HepG2 (cell line): ENCODE data around the gene NEGR1. TPM values are rescaled to one million over a fixed set of nuclear protein-coding genes. Genes with fewer than 3 reads are reported as not detected.

Experiments
- ATAC-seq: fragments of 200-7000 bp; cut with Tn5 transposase; 3 replicates; pipeline ENCODE4 v1.9.1; 2020; ENCODE audit warnings: mild to moderate bottlenecking, moderate library complexity
- BruUV-seq: library from RNA; stranded (reverse); fragments of 400-500 nt; replicated peaks from 2 replicates; lab custom pipeline; 2021; lab: Mats Ljungman, UMichigan
- CTCF ChIA-PET: fragments of 300-600 bp; formaldehyde crosslinking; extraction: SDS; loops from one replicate; lab custom pipeline; 2021; ENCODE audit warnings: low total read pairs, inconsistent platforms, low intra/inter-chr PET ratio; lab: Yijun Ruan, JAX
- POLR2A ChIA-PET: fragments of 350-600 bp; sonication (Branson Sonifier 250); formaldehyde crosslinking; loops from one replicate; lab custom pipeline; 2020; ENCODE audit warnings: antibody characterized with exemption, inconsistent platforms; lab: Yijun Ruan, JAX
- DNase-seq: peaks from one replicate; pipeline ENCODE4 v3.0.0-alpha.2; 2015; ENCODE audit warnings: low spot score
- FAIRE-seq: peaks from 3 replicates; lab custom pipeline; 2011; peaks lifted over from hg19 to GRCh38; lab: Jason Lieb, UNC
- H2AFZ ChIP-seq: one replicate; pipeline ENCODE4 v1.6.1; 2011; ENCODE audit warnings: low read length, inconsistent platforms
- H3K27ac ChIP-seq: fragments of 300-600 bp; 3 replicates; pipeline ENCODE4 v1.8.0; 2011; ENCODE audit warnings: mixed run types, mild to moderate bottlenecking, mixed read lengths, low read length, inconsistent platforms; ENCODE audit not compliant: insufficient read depth; ENCODE audit errors: extremely low read length
- H3K27me3 ChIP-seq, 2 experiments: fragments of 200-600 bp in 1 of 2; 2 replicates in 1 of 2; 3 replicates in 1 of 2; pipeline versions ENCODE4 v1.6.0 to v1.8.0; 2011; ENCODE audit warnings: low read length in 2 of 2, mild to moderate bottlenecking in 2 of 2, moderate library complexity in 2 of 2, inconsistent platforms in 1 of 2; ENCODE audit not compliant: insufficient read depth in 2 of 2, control insufficient read depth in 1 of 2
- H3K36me3 ChIP-seq, 2 experiments: fragments of 200-600 bp in 1 of 2; replicated peaks in 1 of 2; 2 replicates in 1 of 2; 3 replicates in 1 of 2; pipeline versions ENCODE4 v1.5.1 to v1.8.0; 2011; ENCODE audit warnings: low read length in 2 of 2, inconsistent platforms in 1 of 2; ENCODE audit not compliant: insufficient read depth in 2 of 2, control insufficient read depth in 1 of 2
- H3K4me1 ChIP-seq: 2 replicates; pipeline ENCODE4 v1.5.1; 2012; ENCODE audit warnings: low read length, inconsistent platforms; ENCODE audit not compliant: insufficient read depth
- H3K4me2 ChIP-seq: 2 replicates; pipeline ENCODE4 v1.6.0; 2011; ENCODE audit warnings: low read depth, low read length, inconsistent platforms
- H3K4me3 ChIP-seq, 3 experiments: fragments of 200-600 bp in 1 of 3; sonication (generic), shearing (Covaris generic) in 1 of 3; replicated peaks in 1 of 3; 2 replicates each; pipeline ENCODE4 v1.5.1; 2011 to 2016; ENCODE audit warnings: low read length in 3 of 3, inconsistent platforms in 2 of 3, low read depth in 2 of 3, mild to moderate bottlenecking in 2 of 3, control low read depth in 1 of 3, mixed read lengths in 1 of 3; ENCODE audit not compliant: insufficient read depth in 1 of 3
- H3K79me2 ChIP-seq: one replicate; pipeline ENCODE4 v1.6.1; 2011; ENCODE audit warnings: low read length, inconsistent platforms; ENCODE audit not compliant: insufficient read depth
- H3K9ac ChIP-seq: 2 replicates; pipeline ENCODE4 v1.6.0; 2011; ENCODE audit warnings: mild to moderate bottlenecking, low read depth, low read length, inconsistent platforms; ENCODE audit not compliant: insufficient read depth
- H3K9me3 ChIP-seq: 2 replicates; pipeline ENCODE4 v1.5.1; 2012; ENCODE audit warnings: mild to moderate bottlenecking, low read length
- H4K20me1 ChIP-seq: 2 replicates; pipeline ENCODE4 v1.6.0; 2011; ENCODE audit warnings: inconsistent platforms, mild to moderate bottlenecking, low read length, moderate library complexity; ENCODE audit not compliant: insufficient read depth
- FOXO1 ChIP-seq: sonication (generic); formaldehyde crosslinking; IDR thresholded peaks from 2 replicates; pipeline ENCODE4 v1.4.0; 2020; ENCODE audit warnings: missing genetic modification reagents
- MTA1 ChIP-seq: sonication (generic); formaldehyde crosslinking; IDR thresholded peaks from 2 replicates; pipeline ENCODE4 v1.4.0; 2020; ENCODE audit warnings: missing genetic modification reagents, mild to moderate bottlenecking, borderline replicate concordance
- ZFP36L2 ChIP-seq: sonication (generic); formaldehyde crosslinking; IDR thresholded peaks from 2 replicates; pipeline ENCODE4 v1.4.0; 2020; ENCODE audit warnings: missing genetic modification reagents
- ZNF224 ChIP-seq: sonication (generic); formaldehyde crosslinking; IDR thresholded peaks from 2 replicates; pipeline ENCODE4 v1.5.0; 2020; ENCODE audit warnings: mild to moderate bottlenecking, missing genetic modification reagents
- ZNF567 ChIP-seq: sonication (generic); formaldehyde crosslinking; IDR thresholded peaks from 2 replicates; pipeline ENCODE4 v1.8.1; 2023; ENCODE audit warnings: mild to moderate bottlenecking, missing genetic modification reagents, borderline replicate concordance
- ZNF772 ChIP-seq: sonication (generic); formaldehyde crosslinking; IDR thresholded peaks from 2 replicates; pipeline ENCODE4 v1.5.0; 2020; ENCODE audit warnings: mild to moderate bottlenecking, missing genetic modification reagents
- ZNF780A ChIP-seq: sonication (generic); formaldehyde crosslinking; IDR thresholded peaks from 2 replicates; pipeline ENCODE4 v1.8.0; 2022; ENCODE audit warnings: mild to moderate bottlenecking, missing genetic modification reagents, moderate library complexity
- WGBS: methylation state at CpG from one replicate; pipeline ENCODE4 v1.1.6; 2017; ENCODE audit warnings: low lambda C conversion rate; 5-methylcytosine and 5-hydroxymethylcytosine counted together
- in situ Hi-C: cut with HindIII; loops from 2 replicates; pipeline ENCODE4 v1.10.0; 2017; ENCODE audit warnings: low pct_unique_long_range_greater_than_20kb; ENCODE audit not compliant: extremely low pct_ligation_motif_present
- intact Hi-C: fragments of 100-400 bp; cut with micrococcal nuclease; formaldehyde crosslinking; loops from one replicate; pipeline ENCODE4 v1.10.0; 2022; ENCODE audit not compliant: unreplicated experiment
- polyA plus RNA-seq, 8 experiments: library from polyadenylated mRNA; depleted of rRNA in 3 of 8; stranded (reverse) in 7 of 8; unstranded in 1 of 8; fragments of >200 nt; fragmentation: Illumina TruSeq in 4 of 8; extraction: Trizol in 4 of 8; gene quantifications; 2 replicates each; pipeline versions ENCODE4 v1.2.1 to v1.2.3, GENCODE V29; 2011 to 2016; ENCODE audit warnings: low read depth in 4 of 8, missing spikeins in 1 of 8, mixed read lengths in 1 of 8; ENCODE audit not compliant: insufficient read depth in 1 of 8
- total RNA-seq, 5 experiments: library from RNA; depleted of rRNA; stranded (reverse); fragments of >200 nt; fragmentation: Illumina TruSeq; extraction: Trizol; gene quantifications; 2 replicates each; pipeline ENCODE4 v1.2.3, GENCODE V29; 2016; ENCODE audit warnings: low read depth in 1 of 5
- TF ChIP-seq, protein P1 (sequence below), 2 experiments: fragments of 450-650 bp in 1 of 2; sonication (generic) in 1 of 2; formaldehyde crosslinking in 1 of 2; IDR thresholded peaks; 2 replicates each; pipeline versions ENCODE4 v1.6.1 to v1.8.0; 2016 to 2022; ENCODE audit warnings: antibody characterized with exemption in 1 of 2, mild to moderate bottlenecking in 1 of 2, missing genetic modification reagents in 1 of 2
- TF ChIP-seq, protein P2 (sequence below): sonication (generic); formaldehyde crosslinking; IDR thresholded peaks from 2 replicates; pipeline ENCODE4 v1.8.0; 2022; ENCODE audit warnings: mild to moderate bottlenecking, missing genetic modification reagents, moderate library complexity
- TF ChIP-seq, protein P3 (sequence below): sonication (generic); formaldehyde crosslinking; IDR thresholded peaks from 2 replicates; pipeline ENCODE4; 2020; ENCODE audit warnings: missing genetic modification reagents, mild to moderate bottlenecking, borderline replicate concordance

The NEGR1 gene
- total and polyA plus RNA-seq, 2 of the 13 experiments (the other 11 are each of a cell fraction or from before 2014, with no cell fraction given) = not detected

DNA sequence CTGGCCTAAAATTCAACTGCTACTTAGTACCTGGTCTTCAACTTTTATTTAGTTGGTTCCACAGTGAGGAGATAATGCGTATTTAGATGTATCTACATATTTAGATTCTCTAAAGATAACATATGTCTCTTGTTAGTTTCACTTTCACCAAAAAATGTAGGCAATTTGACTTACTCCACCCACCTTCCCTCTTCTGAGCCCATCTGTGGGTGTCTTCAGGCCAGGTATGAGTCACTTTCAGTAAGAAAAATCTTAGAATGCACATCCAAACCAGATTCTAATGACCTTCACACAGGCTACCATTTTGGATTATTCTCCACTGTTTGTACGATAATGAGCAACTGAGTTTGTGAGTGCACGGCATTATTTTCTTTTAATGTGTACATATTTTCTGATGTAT is 501.7 kb downstream of the NEGR1 start (continued):
- TF ChIP-seq, protein P1, sequence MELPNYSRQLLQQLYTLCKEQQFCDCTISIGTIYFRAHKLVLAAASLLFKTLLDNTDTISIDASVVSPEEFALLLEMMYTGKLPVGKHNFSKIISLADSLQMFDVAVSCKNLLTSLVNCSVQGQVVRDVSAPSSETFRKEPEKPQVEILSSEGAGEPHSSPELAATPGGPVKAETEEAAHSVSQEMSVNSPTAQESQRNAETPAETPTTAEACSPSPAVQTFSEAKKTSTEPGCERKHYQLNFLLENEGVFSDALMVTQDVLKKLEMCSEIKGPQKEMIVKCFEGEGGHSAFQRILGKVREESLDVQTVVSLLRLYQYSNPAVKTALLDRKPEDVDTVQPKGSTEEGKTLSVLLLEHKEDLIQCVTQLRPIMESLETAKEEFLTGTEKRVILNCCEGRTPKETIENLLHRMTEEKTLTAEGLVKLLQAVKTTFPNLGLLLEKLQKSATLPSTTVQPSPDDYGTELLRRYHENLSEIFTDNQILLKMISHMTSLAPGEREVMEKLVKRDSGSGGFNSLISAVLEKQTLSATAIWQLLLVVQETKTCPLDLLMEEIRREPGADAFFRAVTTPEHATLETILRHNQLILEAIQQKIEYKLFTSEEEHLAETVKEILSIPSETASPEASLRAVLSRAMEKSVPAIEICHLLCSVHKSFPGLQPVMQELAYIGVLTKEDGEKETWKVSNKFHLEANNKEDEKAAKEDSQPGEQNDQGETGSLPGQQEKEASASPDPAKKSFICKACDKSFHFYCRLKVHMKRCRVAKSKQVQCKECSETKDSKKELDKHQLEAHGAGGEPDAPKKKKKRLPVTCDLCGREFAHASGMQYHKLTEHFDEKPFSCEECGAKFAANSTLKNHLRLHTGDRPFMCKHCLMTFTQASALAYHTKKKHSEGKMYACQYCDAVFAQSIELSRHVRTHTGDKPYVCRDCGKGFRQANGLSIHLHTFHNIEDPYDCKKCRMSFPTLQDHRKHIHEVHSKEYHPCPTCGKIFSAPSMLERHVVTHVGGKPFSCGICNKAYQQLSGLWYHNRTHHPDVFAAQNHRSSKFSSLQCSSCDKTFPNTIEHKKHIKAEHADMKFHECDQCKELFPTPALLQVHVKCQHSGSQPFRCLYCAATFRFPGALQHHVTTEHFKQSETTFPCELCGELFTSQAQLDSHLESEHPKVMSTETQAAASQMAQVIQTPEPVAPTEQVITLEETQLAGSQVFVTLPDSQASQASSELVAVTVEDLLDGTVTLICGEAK (IDR thresholded peaks at IDR 0.05) = no peak
- TF ChIP-seq, protein P1 (CRISPR knock-in tag; IDR thresholded peaks at IDR 0.05) = no peak
- no peak for TF ChIP-seq ZNF772 (CRISPR knock-in tag)

DNA sequence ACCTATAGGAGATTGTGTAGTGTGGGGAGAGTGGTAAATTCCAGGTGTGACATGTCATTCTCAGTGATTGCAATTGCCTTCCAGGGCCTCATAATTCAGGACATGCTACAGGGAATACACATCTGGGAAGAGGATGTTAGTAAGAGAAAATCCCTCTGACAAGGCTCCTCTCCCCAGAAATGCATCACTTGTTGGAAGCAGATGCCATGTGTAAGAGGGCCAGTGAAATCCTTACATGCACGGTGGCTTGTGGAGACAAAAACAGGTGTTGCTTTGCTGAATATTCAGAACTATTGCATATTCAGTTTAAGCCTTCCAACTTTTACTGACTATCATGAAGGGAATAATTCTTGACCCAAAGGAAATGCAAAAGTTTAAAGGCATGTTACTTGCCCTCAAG is 503.4 kb downstream of the NEGR1 start:
- in situ Hi-C loops (no loop called here), intact Hi-C loops (no loop called here)
- POLR2A ChIA-PET = no interaction called here
- Histone ChIP-seq H3K79me2 (no peaks in the 10 kb centered on the region), H3K9me3 (peaks cover 12% of the 10 kb centered on the region), H3K27me3 (no peaks in the 10 kb centered on the region), H2AFZ (no peak overlapping the region), H3K27ac (no peak overlapping the region), H3K4me3 (no peak overlapping the region), H3K4me1 (no peaks in the 10 kb centered on the region), H3K4me2 (no peak overlapping the region), H3K9ac (no peak overlapping the region), H4K20me1 (no peaks in the 10 kb centered on the region), H3K36me3 (no peaks in the 10 kb centered on the region)
- CTCF ChIA-PET = no interaction called here
- BruUV-seq = no TSS peak
- DNase-seq (no peak), FAIRE-seq (no peak), ATAC-seq (no peak)
- 0% methylated on average over 1 of the region's 1 CpG for WGBS
- TF ChIP-seq, protein P2, sequence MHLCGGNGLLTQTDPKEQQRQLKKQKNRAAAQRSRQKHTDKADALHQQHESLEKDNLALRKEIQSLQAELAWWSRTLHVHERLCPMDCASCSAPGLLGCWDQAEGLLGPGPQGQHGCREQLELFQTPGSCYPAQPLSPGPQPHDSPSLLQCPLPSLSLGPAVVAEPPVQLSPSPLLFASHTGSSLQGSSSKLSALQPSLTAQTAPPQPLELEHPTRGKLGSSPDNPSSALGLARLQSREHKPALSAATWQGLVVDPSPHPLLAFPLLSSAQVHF (CRISPR knock-in tag) = no peak
- TF ChIP-seq FOXO1 (CRISPR knock-in tag) = no peak
- TF ChIP-seq ZNF780A (CRISPR knock-in tag) = no peak
- TF ChIP-seq MTA1 (CRISPR knock-in tag) = no peak
- no peak for TF ChIP-seq ZFP36L2 (CRISPR knock-in tag)
- TF ChIP-seq ZNF224 (CRISPR knock-in tag) = no peak
- TF ChIP-seq, protein P3, sequence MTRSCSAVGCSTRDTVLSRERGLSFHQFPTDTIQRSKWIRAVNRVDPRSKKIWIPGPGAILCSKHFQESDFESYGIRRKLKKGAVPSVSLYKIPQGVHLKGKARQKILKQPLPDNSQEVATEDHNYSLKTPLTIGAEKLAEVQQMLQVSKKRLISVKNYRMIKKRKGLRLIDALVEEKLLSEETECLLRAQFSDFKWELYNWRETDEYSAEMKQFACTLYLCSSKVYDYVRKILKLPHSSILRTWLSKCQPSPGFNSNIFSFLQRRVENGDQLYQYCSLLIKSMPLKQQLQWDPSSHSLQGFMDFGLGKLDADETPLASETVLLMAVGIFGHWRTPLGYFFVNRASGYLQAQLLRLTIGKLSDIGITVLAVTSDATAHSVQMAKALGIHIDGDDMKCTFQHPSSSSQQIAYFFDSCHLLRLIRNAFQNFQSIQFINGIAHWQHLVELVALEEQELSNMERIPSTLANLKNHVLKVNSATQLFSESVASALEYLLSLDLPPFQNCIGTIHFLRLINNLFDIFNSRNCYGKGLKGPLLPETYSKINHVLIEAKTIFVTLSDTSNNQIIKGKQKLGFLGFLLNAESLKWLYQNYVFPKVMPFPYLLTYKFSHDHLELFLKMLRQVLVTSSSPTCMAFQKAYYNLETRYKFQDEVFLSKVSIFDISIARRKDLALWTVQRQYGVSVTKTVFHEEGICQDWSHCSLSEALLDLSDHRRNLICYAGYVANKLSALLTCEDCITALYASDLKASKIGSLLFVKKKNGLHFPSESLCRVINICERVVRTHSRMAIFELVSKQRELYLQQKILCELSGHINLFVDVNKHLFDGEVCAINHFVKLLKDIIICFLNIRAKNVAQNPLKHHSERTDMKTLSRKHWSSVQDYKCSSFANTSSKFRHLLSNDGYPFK = no peak
- TF ChIP-seq ZNF567 = no peak
